GDM1 (cell line): ENCODE data around the gene MAST4.
A peak's percentile ranks its signal among the peaks of the same experiment; 100 is the strongest.

Source experiments
- DNase-seq: peaks from one replicate; lab custom pipeline; 2025; lab: John Stamatoyannopoulos, UW

The MAST4 gene

DNA sequence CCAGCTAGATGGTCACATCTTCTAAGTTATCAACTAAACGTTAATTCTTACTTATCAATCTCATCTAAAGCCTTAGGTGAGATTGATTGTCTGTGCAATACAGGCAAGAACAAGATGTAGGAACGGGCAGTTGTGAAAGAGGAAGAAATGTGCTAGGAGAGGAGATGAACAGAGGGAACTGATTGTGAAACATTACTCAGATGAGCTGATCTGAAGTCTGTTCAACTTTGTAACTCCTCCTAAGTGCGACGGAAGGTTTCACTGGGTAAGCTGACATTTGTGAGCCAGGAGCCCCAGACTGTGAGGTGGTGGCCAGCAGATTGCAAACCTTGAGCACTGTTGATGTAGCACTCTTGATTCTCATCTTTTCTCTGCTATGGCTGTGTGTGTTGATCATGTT, 396.4 kb downstream of the MAST4 start:
- DNase-seq: peak; percentile 19

DNA sequence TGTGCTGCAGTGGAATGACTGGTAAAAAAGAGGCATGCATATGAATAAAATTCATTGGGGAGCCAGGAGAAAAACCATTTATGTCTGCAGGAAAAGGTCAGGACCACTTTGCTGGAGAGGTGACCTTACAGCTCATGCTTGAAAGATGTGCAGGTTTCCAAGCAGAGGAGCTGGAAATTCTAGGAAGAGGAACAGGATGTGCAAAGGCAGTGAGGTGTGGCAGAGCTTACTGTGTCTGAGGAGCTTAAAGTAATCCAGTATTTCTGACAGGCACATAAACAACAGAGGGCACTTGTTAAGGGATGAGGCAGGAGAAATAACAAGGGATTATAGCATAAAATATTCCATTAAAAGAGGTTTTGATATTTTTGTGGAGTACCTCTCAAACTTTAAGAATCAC, 397.3 kb downstream of the MAST4 start:
- DNase-seq: no peak

DNA sequence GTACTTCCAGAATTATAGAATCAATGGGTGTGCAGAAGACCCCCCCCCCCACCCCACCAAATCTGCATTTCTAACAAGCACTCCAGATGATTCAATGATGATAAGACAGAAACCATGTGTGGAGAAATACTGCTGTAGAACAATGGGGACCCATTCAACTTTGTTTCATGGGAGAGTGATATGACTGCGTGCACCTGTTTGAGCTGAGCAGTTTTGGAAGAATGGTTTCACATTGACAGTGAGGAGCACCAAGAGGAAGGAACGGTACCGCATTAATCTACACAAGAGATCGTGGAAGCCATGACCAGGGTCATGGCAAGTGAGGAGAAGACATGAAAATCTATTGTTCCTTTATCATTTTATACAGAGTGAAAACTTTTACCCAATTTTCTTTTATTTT, 397.7 kb downstream of the MAST4 start:
- DNase-seq: no peak

DNA sequence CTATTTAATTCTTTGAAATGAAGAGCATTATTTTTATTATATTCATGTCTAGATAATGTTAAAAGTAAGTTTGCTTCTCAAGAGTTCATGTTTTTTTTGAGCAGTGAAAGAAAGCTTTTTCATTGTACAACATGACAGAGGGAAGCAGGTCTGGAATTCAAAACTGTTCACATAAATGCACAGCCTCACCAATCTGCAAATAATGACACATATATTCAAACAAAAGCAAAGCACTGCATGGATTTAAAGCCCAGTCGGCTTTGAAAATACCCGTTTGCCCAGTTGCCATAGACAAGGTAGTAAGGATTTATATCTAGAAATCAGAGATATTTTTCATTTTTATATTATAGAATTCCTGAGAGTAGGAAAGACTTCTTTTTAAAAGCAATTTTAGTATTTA, 398.6 kb downstream of the MAST4 start:
- DNase-seq: no peak

DNA sequence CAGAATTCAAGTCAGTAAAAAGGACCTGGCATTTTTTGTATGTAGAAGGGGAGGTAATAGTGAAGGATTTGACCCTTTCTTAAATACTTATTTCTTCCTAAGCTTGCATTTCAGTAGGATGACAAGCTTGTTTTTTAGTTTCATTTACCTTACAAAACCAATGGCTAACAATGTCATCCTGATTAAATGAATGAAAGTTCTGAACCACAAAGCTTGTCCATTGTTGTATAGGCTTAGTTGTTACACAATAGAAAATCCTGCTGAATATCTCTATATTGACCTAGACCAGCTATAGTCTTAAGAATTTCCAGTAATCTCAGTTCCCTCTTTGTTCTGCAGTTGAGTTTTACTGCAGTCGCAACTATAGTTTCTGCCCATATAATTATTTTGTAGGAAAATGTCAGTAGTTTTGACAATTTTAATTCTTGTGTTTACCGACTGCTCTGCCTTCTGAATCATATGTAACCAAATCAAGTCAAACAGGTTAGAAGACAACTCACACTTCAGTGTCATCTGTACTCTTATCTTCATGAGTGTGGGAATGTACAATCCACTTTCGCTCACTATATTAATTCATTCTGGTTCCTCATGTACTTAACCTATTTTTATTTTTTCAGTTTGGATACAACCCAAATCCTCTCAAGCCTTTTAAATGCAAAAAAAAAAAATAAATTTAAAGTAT, 404.7 kb downstream of the MAST4 start:
- DNase-seq: no peak

DNA sequence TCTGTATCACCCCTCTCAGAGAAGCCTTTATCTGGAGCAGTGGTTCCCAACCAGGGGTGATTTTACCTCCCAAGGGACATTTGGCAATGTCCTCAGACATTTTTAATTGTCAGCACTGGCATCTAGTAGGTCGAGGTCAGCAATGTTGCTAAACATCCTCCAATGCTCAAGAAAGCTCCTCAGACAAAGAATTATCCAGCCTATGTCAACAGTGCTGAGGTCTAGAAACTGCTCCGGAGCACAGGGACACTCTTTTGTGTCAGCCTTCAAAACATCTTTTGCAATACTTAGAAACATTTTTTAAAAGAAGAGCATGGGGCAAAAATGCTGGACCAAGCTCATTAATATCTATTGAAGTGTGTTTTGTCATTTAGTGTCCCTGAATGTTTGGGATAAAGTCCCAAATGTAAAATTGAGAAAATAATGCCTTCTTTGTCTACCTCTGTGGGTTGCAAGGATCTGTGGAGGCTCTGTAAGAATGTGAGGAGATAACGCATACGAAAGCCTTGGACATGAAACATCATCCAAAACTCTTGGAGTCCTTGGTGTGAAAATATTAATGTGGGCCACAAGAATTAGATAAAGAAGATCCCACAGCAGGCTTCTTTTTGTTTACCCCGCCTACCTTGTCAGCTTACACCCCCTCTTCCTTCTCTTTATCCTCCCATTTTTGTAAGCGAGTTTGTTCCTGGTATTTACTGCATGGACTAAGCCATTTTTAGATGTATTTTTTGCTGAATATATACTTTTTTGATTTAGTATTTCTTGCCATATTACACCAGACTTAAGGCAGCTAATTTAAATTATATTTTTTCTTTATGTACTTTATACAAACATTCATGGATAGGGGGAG, 406.9 kb downstream of the MAST4 start:
- DNase-seq: no peak

DNA sequence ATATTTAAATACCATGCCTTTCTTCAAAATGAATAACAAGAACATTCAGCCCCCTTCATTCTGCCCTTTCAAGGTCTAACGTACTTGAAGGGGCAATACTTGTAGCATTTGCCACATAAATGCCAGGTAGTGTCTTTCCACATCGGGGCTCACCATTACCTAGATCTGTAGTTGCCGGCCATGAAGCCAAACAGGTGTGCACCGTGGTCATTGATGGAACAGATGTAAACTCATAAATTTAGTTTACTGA, 407.4 kb downstream of the MAST4 start:
- DNase-seq: no peak

DNA sequence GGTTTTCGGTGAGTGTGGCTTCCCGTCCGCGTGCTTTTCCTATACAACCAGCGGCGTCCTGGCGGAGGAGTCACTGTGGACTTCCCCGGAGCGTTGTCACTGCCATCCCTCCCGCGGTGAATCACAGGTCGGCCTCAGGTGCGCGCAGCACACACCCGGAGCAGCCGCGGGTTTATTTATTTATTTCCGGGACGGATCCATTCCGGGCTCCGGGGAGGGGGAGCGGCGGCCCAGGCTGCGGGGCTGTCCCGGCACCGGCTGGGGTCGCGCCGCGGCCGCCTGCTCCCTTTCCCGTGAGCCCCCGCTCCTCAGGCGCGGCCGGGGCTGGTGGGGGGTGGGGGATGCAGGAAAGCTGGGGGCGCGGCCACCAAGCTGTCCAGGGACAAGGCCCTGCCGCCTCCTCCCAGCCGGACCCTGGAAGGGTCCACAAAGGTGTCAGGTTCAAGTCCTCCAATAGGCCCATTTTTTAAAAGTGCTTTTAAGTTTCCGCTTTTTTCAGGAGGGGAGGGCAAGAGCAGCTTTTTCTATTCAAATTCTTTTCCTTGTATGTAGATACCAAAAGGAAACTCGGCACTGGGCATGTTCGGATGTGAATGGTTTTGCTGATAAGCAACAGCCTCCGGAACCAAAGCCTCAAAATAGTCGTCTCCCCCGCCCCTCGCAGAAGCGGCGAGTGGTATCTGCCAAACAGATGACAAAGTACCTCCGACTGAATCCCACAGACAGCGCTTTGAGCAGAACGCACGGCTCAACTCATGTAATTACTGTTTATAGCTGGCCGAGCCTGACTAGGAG, 407.9 kb downstream of the MAST4 start:
- peak; percentile 98 for DNase-seq

DNA sequence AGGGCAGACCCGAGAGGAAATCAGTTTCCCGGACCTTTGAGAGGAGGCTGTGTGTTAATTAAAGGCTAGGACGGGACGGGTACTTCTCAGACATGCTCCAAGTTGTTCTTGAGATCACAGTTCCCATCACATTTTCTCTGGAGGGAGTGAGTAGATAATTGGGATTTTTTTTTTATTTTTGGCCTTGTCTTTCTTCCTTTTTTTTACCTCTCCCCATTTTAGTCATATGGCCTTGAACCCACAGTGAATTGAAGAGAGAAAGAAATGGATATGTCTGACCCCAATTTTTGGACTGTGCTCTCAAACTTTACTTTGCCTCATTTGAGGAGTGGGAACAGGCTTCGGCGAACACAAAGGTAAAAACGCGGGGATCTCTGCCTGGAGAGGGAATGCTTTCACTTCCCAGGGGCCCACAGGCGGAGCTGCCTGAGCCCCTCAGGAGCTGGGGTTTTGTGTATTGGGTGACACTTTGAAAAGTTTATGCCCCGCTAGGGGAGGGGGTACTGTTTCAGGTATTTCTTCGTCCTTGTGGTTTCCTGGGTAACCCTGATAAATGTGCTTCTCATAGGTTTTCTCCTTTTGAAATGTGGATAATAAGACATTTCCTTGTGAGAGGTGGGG, 408.6 kb downstream of the MAST4 start:
- no peak for DNase-seq

DNA sequence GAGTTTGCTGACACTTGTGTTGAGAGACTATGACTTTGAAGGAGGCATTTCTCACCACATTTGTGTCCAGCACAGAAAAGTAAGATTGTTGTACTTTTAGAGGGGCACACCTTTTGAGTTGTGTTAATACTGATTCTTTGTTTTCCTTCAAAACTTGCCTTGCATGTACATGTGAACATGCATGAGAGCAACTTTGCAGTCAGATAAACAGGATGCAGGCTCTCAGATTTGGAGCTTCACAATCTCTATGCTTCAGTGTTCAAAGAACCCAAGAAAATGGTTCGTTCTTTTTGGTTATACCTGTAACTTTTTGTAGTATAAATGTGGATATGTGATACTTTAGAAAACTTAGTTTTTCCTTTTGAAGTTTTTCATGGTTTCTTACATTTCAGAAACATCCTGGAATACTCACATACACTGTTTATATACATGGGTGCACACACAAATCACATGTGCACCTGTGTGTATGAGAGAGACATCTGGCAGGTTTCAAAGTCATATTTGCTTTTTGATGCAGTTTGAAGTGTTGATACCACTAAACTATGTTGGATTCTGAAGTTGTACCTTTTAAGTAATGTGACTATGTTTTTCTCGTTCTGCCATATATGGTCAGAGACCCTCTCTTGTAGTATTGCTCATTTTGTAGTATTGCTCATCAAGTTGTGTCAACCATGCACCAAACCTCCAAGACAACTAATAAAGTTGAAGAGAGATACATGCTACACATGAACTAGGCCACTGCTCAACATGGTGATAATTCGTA, 409.7 kb downstream of the MAST4 start:
- DNase-seq: no peak

DNA sequence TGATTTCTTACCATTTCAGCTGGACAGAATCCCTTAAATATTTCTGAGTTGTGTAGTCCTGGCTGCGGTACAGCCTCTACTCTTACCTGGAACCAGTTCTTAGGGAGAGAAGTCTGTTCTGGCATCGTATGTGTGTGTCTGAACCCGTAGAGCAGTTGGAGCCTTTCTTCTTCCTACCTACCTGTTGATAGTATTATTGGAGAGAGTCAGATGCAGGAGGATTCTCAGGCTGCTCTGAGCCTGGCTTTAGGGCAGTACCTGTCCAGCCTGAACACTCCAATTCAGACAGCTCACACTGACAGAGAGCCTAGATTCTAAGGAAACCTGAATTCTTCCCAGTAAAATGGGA, 410.3 kb downstream of the MAST4 start:
- DNase-seq: no peak

DNA sequence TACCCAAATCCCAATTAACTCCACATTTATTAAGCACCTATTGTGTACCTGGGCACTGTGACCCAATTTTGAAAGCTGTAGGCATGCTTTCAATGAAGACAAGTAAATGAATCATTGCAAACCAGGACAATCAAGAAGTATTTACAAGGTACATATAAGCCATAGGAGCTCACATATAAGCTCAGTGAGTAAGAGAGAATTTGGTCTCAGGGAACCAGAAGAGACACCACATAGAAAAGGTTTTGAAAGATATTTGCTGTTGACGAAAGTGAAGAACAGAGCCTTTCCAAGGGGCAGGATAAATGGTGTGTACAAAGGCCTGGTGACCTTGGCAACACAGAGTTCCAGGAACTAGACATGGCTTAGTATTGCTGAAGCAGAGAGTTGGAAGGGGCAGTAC, 412.8 kb downstream of the MAST4 start:
- no peak for DNase-seq

DNA sequence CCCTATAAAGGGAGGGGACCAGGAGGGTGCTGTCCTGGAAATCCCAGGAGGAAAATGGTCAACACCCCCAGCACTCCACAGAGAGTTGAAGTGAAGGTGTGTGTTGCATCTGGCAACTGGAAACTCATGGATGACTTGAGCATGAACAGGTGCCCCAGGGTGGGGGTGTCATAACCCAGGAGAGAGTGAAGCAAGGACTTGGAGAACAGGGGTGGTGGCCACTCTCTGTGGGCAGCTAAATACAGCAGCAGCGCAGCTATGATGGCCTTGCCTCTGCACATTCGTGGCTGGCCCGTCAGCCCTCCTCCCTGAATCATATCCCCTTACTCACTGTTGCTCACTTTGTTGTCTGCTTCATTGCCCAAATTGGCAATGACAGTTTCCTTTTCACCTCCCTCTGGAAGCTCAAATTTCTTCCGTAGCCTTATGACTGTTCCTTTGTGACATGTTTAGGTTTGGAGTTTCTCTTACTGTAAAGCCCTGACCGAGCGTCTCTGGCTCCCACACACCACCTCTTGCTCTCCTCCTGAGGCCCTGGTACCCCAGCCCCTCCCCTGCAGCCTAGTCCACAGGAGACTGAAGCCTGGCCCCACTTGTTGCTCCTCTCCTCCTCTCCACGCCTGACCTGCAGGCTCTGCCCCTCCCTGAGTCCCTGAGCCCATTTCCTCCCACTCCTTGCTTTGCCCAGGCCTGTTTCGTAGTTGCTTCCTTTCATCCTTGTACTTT, 414.7 kb downstream of the MAST4 start:
- peak; percentile 16 for DNase-seq

DNA sequence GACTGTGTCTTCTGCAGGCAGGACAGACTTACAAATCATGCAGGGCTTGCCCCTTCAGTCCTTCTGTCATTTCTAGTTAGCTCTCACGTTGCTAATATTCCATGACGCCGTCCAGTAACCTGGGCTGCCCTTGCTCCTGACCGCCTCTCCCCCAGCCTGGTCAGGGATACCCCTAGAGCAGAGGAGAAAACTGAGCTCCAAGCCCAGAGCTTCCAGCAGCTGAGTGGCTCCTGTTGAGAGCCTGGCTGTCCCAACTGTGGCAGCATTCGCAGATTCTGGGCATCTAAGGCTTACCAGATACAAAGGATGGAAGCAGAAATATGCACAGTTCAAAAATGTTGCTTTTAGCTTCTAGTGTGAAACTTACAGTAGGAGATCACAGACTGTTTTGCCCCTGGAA, 415.2 kb downstream of the MAST4 start:
- no peak for DNase-seq

DNA sequence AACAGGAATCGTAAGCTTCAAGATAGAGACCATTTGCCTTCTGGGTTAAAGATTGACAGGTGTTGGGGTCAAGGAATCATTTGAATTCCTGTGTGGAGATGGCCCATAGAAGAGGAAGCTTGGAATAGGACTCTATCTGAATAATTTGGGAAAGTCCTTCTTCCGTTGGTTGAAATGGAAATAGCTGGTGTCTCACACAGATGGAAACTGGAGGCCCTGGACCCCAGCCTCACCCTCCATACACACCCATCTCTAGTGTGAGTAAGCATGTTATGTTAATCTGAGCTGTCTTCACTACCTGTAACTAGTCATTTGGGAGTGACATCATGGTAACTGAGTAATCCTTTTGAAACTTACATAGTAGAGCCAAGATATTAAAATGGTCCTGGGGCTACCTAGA, 416.0 kb downstream of the MAST4 start:
- DNase-seq: no peak

DNA sequence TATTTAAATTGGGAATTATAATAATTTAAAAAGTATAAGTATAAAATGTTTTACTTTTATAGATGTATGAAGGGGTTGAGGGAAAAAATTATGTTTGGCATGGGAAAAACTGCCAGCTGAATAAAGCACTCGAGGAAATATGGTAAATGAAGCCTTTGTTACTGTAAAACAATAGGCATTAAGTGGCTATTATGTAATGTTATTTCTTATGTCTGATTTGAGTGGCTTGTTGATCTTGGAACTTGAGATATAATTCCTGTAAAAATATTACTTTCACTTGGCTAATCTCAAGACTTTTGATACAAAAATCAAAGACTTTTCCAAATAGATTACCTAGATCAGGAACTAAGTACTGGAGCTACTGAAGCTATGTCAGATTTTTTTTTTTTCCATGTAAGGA, 417.5 kb downstream of the MAST4 start:
- DNase-seq: no peak

DNA sequence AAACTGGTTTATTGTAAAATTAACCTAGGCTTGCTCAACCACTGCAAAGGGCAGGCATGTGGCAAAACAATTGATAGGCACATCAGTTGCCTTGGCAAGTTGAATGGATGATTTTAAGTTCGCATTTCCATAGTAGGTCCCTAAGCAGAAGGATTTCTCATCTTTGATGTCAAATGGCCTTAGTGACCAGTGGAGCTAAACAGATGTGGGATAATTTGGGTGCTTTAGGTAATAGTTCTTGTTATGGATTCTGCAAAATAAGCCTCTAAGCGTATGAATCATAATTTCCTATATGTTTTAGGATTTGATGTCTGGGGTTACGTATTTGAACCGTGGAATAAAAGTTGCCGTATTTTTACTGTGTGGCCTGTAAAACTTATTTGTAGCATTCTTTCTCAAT, 418.0 kb downstream of the MAST4 start:
- DNase-seq: no peak

DNA sequence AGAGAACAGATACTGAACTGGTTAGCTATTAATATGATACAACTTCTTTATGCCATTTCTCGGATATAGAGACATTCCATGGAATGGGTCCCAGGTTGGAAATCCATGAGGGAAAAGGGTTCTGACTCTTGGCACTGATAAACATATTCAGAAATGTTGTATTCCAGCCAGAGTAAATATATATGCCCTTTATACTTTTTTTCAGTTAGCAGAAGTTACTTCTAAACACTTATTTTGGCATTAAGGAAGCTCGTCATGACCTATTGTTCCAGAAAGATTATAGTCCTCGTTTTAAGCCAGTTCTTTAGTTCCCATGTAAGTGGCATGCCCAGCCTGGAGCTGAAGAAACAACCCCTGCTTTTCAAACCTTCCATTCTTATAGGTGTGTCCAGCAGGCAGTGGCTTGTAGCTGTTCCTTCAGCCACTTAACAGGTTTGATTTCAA, 418.8 kb downstream of the MAST4 start:
- DNase-seq: no peak

DNA sequence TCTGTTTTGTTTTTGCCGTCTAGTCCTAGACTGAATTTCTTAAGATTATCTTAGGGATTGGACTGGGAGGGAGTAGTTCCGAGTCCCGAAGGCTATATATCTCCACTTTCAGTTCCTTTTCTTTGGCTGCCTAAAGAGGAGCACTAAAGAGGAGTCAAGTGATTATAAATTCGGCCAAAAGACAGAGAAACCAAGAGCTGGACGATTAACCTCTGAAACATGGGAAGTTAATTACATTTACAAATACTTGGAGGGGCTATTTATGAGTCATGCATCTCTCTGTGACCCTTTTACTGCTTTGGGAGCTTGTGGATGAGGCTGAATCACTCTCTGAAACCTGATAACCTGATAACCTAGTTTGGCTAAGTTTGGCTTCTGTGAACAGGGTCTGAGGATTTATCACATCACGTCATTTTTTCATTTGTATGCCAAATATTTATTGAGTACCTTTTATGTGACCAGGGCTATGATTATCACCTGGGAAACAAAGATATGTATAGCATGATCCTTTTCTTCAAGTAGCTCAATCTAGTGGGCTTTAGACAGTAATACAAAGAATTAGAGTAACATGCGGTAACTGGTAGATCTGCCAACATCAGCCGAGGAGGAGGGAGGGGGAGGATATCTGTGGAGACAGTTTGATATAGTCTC, 419.5 kb downstream of the MAST4 start:
- no peak for DNase-seq

DNA sequence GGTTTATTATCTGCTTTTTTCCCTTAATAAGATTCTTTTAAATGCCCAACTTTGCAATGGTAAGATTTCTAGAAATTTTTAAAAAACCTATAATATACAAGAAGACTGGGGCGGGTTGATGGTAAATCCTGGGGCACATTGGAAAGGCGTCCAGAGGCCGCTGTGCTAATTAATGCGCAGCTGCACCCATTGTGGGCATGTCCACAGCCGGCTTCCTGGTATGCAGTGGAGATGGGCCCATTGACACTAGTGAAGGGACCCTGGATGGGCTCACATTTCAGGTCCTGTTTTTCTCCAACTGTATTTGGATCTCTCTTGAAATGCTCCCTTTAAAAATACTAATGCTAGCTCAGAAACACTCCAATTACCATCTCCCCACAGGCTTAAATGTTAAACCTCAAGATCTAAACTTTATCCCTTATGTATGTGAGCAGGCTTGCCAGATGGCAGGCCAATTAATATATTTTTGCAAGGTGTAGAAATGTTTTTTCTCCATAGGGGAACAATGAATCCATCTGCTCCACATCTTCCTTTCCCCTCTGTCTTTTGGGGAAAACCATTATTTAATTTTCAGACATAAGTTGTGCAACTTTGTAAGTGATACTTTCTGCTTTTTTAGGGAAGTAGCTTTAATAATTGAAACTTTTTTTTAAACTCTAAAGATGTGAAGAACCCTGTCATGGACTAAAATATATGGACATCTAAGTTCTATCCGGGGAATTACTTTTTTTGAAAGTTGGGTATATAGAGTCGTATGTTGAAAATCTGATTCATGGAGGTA, 423.1 kb downstream of the MAST4 start:
- no peak for DNase-seq
